NCI-H146 treated with DMSO at 0.1 percent for 48 hours (cell line): Measurements from ENCODE around the gene PTRH1.
A peak's percentile ranks its signal among the peaks of the same experiment; 100 is the strongest.
"Not testable (repeated sequence)": the region's sequence is repeated elsewhere in the genome, so short reads cannot be mapped to it uniquely, and the experiment has no call there.

ENCODE experiments used
- DNase-seq: peaks from one replicate; lab custom pipeline; 2025; ENCODE audit not compliant: unreplicated experiment; lab: John Stamatoyannopoulos, UW

The PTRH1 gene

GRCh38 chr9:127715470-127716337 lies at the start of gene PTRH1, which contains the start of gene TTC16:
TSS of gene PTRH1 (minus strand) at chr9:127715663. CDS start at chr9:127715639, 24 bp downstream.
TSS of gene TTC16 (plus strand) at chr9:127716079. CDS start at chr9:127716146, 67 bp downstream.
- peak; percentile 76 for DNase-seq

GRCh38 chr9:127763918-127764384 lies 48.5 kb upstream of the PTRH1 start:
- DNase-seq = no peak

- no peak for DNase-seq
These were observed 46.7 kb upstream of the PTRH1 start for GRCh38 chr9:127762111-127762676.

- no peak for DNase-seq
These were observed 46.1 kb upstream of the PTRH1 start for GRCh38 chr9:127761491-127761956.

GRCh38 chr9:127761061-127761460 lies 45.6 kb upstream of the PTRH1 start:
- no peak for DNase-seq

- no peak for DNase-seq
These were observed 43.4 kb upstream of the PTRH1 start for GRCh38 chr9:127758843-127759242.

GRCh38 chr9:127756776-127757175 lies 41.3 kb upstream of the PTRH1 start:
- DNase-seq = not testable (repeated sequence)

GRCh38 chr9:127756233-127756632 lies 40.8 kb upstream of the PTRH1 start:
- no peak for DNase-seq

GRCh38 chr9:127755061-127756060 lies 39.9 kb upstream of the PTRH1 start:
- DNase-seq = no peak

GRCh38 chr9:127754099-127755060 lies 38.9 kb upstream of the PTRH1 start:
- DNase-seq = no peak

- DNase-seq = no peak
These were observed 38.2 kb upstream of the PTRH1 start for GRCh38 chr9:127753622-127754021.

- no peak for DNase-seq
These were observed 37.7 kb upstream of the PTRH1 start for GRCh38 chr9:127753148-127753547.

- no peak for DNase-seq
These were observed 36.0 kb upstream of the PTRH1 start for GRCh38 chr9:127751269-127752054.

- no peak for DNase-seq
These were observed 33.8 kb upstream of the PTRH1 start for GRCh38 chr9:127749090-127749787.

GRCh38 chr9:127746959-127747569 lies 31.6 kb upstream of the PTRH1 start:
- DNase-seq = no peak

GRCh38 chr9:127744398-127745110 lies 29.1 kb upstream of the PTRH1 start:
- DNase-seq = no peak

GRCh38 chr9:127742435-127743088 lies 27.1 kb upstream of the PTRH1 start:
- peak; percentile 97 for DNase-seq
